GM10266 (cell line): Measurements from ENCODE around the gene PIAS1.
A peak's percentile ranks its signal among the peaks of the same experiment; 100 is the strongest.
"Not testable (repeated sequence)": the region's sequence is repeated elsewhere in the genome, so short reads cannot be mapped to it uniquely, and the experiment has no call there.

Source experiments
- DNase-seq: peaks from one replicate; pipeline ENCODE4 v3.0.0; 2012; ENCODE audit errors: extremely low spot score
- TF ChIP-seq, protein P1 (sequence below): IDR thresholded peaks from 2 replicates; pipeline ENCODE4 v1.5.1; 2012; ENCODE audit warnings: mild to moderate bottlenecking, low read depth; ENCODE audit not compliant: control insufficient read depth, insufficient read depth; ENCODE audit errors: missing control alignments

Gene PIAS1

DNA sequence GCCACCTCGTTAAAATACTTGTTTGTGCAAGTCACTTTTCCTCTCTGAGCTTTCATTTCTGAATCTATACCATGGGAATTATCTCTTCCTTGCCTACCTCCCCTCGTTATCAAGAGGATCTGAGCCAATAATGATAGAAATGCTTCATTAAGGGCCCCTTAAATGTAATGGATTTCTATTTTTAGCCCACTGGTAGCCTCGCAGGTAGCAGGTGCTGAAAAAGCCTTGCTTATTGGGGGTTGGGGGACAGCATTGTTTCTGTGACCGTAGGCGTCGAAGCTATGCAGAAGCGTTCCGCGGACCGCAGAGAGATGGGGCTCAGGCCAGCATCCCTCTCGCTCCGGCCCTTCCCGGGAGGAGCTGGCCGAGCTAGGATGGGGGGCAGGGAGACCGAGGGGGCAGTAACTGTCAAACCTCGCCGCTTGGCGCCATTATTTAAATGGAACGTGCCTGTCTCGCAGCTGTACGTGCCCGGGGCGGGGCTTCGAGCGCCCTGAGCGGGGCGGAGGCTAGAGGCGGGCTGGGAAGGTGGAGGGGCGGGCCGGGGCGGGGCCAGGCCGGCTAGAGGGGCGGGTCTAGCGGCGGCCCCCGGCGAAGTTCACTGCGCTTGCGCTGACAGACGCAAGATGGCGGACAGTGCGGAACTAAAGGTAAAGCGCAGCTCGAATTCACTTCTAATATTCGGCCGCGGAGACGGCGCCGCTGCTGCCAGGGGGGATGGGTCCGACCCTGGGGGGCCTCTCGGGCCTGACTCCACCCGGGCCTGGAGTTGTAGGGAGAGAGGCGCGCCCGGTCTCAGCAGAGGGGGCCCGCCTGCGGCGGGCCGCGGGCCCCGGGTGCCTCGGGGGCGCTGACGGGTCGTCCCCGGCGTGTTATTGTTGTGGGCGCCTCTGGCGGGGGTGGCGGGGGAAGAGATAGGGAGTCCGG lies at the start of gene PIAS1:
Gene PIAS1 (plus strand): TSS at position 615 of the 927 bp plus-strand sequence. CDS start 12 bp downstream, at position 627.
- TF ChIP-seq, protein P1, sequence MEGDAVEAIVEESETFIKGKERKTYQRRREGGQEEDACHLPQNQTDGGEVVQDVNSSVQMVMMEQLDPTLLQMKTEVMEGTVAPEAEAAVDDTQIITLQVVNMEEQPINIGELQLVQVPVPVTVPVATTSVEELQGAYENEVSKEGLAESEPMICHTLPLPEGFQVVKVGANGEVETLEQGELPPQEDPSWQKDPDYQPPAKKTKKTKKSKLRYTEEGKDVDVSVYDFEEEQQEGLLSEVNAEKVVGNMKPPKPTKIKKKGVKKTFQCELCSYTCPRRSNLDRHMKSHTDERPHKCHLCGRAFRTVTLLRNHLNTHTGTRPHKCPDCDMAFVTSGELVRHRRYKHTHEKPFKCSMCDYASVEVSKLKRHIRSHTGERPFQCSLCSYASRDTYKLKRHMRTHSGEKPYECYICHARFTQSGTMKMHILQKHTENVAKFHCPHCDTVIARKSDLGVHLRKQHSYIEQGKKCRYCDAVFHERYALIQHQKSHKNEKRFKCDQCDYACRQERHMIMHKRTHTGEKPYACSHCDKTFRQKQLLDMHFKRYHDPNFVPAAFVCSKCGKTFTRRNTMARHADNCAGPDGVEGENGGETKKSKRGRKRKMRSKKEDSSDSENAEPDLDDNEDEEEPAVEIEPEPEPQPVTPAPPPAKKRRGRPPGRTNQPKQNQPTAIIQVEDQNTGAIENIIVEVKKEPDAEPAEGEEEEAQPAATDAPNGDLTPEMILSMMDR, result no peak
- DNase-seq, result peak; percentile 98

DNA sequence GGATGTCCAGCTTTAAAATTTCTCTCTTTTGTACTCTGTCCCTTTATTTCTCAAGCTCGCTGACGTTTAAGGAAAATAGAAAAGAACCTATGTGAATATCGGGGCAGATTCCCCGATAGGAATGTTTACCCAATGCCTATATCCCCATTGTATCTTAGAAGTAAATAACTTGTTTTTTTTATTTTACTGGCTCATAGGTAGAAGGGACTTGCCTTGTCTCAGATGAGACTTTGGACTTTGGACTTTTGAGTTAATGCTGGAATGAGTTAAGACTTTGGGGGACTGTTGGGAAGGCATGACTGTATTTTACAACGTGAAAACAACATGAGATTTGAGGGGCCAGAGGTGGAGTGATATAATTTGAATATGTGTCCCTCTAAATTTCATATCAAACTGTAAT lies 46.5 kb upstream of the PIAS1 start:
- not testable (repeated sequence) for DNase-seq

DNA sequence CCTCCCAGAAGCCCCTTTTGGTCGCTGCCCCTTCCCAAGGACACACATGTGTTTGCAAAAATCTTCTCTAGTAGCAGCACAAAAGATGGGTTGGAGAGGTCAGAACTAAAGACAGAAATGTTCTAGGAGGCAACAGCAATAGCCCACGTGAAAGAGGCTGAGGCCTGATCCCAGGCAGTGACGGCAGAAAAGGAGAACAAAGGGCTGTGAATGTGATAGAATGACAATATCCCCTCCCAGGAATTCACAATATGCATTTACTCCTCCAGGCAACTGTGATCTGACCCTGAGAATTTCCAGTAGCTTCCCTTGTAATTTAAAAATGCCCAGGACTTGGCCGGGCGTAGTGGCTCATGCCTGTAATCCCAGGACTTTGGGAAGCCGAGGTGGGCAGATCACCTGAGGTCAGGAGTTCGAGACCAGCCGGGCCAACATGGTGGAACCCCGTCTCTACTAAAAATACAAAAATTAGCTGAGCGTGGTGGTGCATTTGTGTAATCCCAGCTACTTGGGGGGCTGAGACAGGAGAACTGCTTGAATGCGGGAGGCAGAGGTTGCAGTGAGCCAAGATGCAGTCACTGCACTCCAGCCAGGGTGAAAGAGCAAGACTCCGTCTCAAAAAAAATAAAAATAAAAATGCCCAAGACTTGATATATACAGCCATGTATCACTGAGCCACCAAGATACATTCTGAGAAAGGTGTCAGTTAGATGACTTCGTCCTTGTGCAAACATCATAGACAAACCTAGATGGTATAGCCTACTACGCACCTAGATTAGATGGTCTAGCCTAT lies 43.6 kb upstream of the PIAS1 start:
- TF ChIP-seq, protein P1, result no peak
- no peak for DNase-seq

DNA sequence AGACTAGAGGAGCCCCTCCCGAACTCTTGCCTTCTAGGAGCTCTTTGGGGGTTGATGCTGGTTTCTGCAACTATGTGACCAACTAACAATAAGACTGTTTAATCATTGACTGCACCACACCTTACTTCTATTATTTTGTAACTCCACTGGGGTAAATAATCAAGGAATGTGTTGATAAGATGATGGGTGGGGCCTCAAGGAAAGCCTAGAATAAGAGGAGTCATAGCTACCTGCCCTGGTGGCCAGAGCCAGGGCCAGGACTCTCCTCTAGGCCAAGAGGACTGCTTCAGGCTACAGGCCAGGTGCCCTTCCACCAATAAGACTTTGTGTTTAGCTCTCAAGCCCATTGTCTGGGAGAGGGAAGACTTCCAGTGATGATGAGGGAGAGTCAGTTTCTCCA lies 41.2 kb upstream of the PIAS1 start:
- TF ChIP-seq, protein P1, result no peak
- DNase-seq, result no peak

DNA sequence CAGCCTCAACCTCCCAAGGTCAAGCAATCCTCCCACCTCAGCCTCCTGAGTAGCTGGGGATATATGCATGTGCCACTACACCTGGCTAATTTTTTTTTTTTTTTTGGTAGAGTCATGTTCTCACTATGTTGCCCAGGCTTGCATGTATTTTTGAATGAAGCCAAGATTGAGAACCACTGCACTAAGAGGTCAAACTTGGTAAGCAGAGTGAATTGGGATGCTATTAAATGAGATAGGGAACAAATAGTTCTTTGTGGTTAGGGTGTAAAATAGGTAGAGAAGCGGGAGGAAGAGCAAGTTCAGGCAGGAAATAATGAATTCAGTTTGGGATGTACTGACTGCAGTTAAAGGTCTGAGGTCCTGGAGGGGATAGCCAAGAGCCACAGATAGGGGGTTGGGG lies 39.9 kb upstream of the PIAS1 start:
- DNase-seq, result no peak
- TF ChIP-seq, protein P1, result no peak

DNA sequence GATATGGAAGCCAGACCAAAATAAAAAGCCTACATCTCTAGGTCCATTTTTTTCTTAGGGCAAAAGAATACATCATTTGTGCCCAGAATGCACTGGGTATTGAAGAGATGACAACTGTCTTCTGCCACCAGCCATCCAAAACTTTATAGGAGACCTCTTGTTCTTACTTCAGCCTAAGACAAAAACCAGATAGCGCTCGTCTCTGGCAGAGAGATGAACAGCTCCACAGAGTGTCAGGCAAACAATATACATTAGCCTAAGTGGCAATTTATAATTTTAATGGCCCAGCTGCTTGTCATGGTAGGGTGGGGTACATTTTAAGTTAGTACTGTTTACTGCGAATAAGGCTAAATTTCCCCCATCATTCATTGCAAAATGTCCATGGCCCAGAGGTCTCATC lies 38.9 kb upstream of the PIAS1 start:
- TF ChIP-seq, protein P1, result no peak
- DNase-seq, result no peak

DNA sequence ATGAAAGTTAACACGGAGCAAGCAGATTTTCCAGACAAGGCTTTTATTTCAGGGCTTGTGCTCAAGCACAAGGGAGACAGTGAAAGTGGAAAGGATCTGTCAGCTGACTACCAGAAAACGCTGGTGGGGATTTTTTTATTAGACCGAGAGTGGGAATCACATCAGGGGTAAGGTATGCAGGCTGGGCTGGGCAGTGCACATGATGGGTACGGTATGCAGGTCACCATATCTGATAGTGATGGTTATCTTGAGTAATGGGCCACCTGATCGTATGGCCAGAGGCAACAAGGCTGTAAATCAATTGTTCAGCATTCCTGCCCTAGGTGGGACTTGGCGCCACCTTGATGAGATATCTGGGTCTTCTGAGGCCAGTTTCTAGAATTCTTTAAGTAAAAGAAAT lies 36.9 kb upstream of the PIAS1 start:
- TF ChIP-seq, protein P1, result no peak
- DNase-seq, result no peak
